Natural killer cell treated with Interleukin-12 subunit alpha and Interleukin-12 subunit beta and Interleukin-15 and Interleukin-18, amount 100 ng/mL, for 72 hours (primary cell): Measurements from ENCODE around the gene ARID5B. TPM values are rescaled to one million over a fixed set of nuclear protein-coding genes. Genes with fewer than 3 reads are reported as not detected.

Experiments used
- ATAC-seq, 2 donors: fragments of 150-1000 bp; cut with Tn5 transposase in 1 of 2; sonication (Bioruptor Pico), chemical (Tn5 transposase) in 1 of 2; 2 replicates each; pipeline ENCODE4 v1.10.0; 2021
- DNase-seq: peaks from one replicate; pipeline ENCODE4 v3.0.0; 2022; ENCODE audit warnings: low spot score
- H3K27ac Mint-ChIP-seq, 2 donors: 1 replicate in 1 of 2; 2 replicates in 1 of 2; pipeline ENCODE4 v1.8.0; 2022; ENCODE audit warnings: mixed read lengths in 2 of 2, mild to moderate bottlenecking in 1 of 2, moderate library complexity in 1 of 2
- H3K27me3 Mint-ChIP-seq, 2 donors: 1 replicate in 1 of 2; 2 replicates in 1 of 2; pipeline ENCODE4 v1.8.0; 2022; ENCODE audit warnings: mixed read lengths in 2 of 2
- H3K36me3 Mint-ChIP-seq: one replicate; pipeline ENCODE4 v1.8.0; 2022; ENCODE audit warnings: mixed read lengths
- H3K4me1 Mint-ChIP-seq, 2 donors: 1 replicate in 1 of 2; 2 replicates in 1 of 2; pipeline ENCODE4 v1.8.0; 2022; ENCODE audit warnings: low read depth in 2 of 2, mixed read lengths in 2 of 2, mild to moderate bottlenecking in 1 of 2
- H3K4me3 Mint-ChIP-seq: one replicate; pipeline ENCODE4 v1.8.0; 2022; ENCODE audit warnings: mixed read lengths
- H3K9me3 Mint-ChIP-seq: 2 replicates; pipeline ENCODE4 v1.8.0; 2022; ENCODE audit warnings: mixed read lengths
- total RNA-seq, 2 donors: library from RNA; stranded (reverse); gene quantifications; one replicate each; pipeline ENCODE4 v1.2.3, GENCODE V29; 2022

Gene ARID5B
- total RNA-seq, 2 donors from 2014 or later, result 46.1 to 51.7 TPM

DNA sequence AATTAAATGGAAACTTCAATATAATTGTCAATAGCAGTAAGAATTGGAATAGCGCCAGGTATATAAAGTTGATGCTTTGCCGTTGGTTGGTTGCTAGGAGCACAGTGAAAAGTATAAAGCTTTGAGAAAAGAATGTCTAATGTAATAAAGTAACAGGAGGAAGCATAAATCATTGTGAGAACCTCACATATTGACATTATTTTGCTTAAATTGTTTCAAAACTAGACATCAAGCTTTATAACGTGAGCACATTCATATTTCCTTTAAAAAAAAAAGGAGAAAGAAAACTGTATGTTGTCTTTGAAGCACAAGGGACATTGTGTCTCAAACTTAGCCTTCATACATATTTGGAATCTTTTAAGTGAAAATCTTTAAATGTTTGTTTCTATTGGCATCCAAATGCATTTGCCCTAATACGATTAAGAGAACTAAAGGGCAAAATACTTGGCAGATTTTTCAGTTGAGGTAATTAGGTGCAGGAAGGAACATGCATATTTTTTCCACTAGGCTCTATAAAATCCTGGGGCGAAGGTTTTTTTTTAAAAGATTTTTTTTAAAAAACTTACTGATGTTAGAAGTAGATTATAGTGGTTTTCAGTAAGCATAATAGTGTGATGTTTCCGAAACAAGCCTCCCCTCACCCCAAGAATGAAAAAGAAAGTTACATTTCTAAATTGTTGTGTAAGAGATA, 92.4 kb downstream of the ARID5B start:
- no peaks in the 10 kb centered on the region for H3K27me3 Mint-ChIP-seq
- ATAC-seq, result no peak
- H3K4me1 Mint-ChIP-seq, result peaks cover 67 to 68% of the 10 kb centered on the region in 2 donors
- H3K36me3 Mint-ChIP-seq, result peaks cover 18% of the 10 kb centered on the region
- H3K9me3 Mint-ChIP-seq, result peaks cover 4% of the 10 kb centered on the region
- no peak for DNase-seq
- H3K4me3 Mint-ChIP-seq, result peak overlapping the region; percentile 86
- peak overlapping the region; percentile 93 to 100 for H3K27ac Mint-ChIP-seq

DNA sequence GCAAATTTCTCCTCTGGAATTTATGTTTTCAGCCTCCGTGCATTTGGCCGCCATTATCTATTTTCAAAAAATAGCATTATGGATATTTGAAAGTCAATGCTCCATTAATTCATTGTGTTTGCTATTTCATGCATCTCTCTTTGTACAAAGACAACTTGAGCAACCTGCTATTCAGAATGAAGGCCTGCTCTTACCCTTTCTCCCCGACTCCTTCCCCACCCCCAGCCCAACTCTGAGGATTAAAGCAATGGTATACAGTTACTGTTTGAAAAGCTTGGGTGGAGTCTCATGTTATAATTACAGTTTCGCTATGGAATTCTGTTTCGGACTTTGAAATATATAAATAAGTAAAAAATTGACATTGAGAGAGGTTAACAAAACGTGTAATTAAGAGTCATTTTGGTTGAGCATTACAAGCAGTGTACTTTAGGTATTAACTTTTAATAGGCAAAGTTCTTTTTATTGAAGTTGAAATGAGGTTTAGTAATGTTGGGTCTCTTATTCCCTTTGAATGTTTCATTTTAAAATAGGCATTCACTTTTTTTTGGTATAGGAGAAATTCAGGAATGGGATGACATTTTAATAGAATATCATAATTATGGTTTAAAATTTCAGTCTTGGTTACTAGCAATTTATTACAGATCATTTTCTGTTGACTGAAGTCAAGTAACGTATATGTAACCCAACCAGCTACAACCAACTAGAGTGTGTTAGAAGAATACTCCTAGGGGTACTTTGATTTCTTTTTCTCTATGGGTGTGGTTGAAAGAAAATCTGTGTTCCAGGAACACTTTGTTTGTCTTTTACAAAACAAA, 93.1 kb downstream of the ARID5B start:
- Mint-ChIP-seq H3K36me3 (peaks cover 23% of the 10 kb centered on the region), H3K9me3 (peaks cover 4% of the 10 kb centered on the region), H3K4me3 (peak overlapping the region; percentile 86), H3K27ac (peak overlapping the region; percentile 93 to 100), H3K4me1 (peaks cover 68 to 70% of the 10 kb centered on the region in 2 donors), H3K27me3 (no peaks in the 10 kb centered on the region)
- DNase-seq, result no peak
- no peak for ATAC-seq

DNA sequence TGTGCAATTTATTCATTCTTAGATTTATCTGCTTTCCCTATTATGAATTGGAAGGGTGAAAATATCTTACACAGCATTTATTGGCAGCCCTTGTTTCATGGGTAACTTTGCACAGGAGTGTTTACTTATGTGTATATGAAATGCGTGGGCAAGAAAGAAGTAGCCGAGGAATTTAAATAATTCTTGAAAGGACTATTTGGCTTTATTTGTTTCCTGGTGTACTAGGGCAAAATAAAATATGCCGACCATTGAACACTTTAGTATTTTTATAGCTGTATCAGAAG, 93.7 kb downstream of the ARID5B start:
- Mint-ChIP-seq H3K4me1 (peaks cover 65 to 69% of the 10 kb centered on the region in 2 donors), H3K36me3 (peaks cover 26% of the 10 kb centered on the region), H3K9me3 (peaks cover 6% of the 10 kb centered on the region), H3K27me3 (no peaks in the 10 kb centered on the region), H3K4me3 (peak overlapping the region; percentile 86), H3K27ac (peak overlapping the region; percentile 93 to 100)
- ATAC-seq (no peak), DNase-seq (no peak)

DNA sequence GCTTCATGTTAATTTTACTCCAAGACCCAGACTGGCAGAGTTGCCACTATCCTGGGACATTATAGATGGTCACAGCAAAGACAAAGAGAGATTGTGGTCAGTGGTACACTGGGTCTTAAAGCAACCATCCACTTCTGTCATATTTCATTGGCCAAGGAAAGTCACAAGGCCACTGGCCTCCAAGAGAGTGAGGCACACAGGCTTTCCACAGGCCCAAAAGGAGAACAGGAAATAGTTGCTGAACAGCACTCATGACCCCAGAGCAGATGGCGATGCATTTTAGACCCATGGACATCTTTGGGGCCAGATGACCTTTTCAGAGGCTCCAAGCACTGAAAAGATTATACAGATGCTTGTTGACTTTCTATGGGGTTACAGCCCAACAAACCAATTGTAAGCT, 97.4 kb downstream of the ARID5B start:
- DNase-seq, result no peak
- H3K9me3 Mint-ChIP-seq, result peaks cover 6% of the 10 kb centered on the region
- no peak for ATAC-seq
- H3K4me1 Mint-ChIP-seq, result peaks cover 48 to 55% of the 10 kb centered on the region in 2 donors
- peaks cover 40% of the 10 kb centered on the region for H3K36me3 Mint-ChIP-seq
- no peak overlapping the region for H3K4me3 Mint-ChIP-seq
- no peaks in the 10 kb centered on the region for H3K27me3 Mint-ChIP-seq
- peak overlapping the region in 1 of 2 donors; percentile 79 for H3K27ac Mint-ChIP-seq

DNA sequence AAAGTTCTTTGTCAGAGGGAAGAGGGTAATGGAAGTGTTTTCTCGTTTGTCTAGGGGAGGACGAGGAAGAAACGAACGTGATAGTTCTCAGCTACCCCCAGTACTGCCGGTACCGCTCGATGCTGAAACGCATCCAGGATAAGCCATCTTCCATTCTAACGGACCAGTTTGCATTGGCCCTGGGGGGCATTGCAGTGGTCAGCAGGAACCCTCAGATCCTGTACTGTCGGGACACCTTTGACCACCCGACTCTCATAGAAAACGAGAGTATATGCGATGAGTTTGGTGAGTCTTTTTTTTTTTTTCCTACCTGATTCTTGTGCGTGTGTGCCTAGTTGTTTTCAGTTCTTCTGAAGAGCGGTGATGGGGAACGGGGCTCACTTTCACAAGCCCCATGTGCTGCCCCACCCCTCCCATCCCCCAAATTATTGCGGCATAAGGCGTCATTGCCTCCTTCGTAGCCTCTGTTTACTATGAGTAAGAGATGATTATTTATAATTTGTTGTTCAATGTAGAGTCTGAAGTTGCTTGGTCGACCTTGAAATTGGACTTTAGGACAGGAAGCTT, 98.6 kb downstream of the ARID5B start:
- ATAC-seq, result no peak
- peak overlapping the region; percentile 78 to 79 for H3K27ac Mint-ChIP-seq
- peaks cover 52 to 60% of the 10 kb centered on the region in 2 donors for H3K4me1 Mint-ChIP-seq
- peaks cover 6% of the 10 kb centered on the region for H3K9me3 Mint-ChIP-seq
- no peak for DNase-seq
- H3K4me3 Mint-ChIP-seq, result no peak overlapping the region
- H3K27me3 Mint-ChIP-seq, result no peaks in the 10 kb centered on the region
- H3K36me3 Mint-ChIP-seq, result peaks cover 45% of the 10 kb centered on the region

- DNase-seq (no peak), ATAC-seq (peak in 1 of 2 donors; percentile 38)
- peaks cover 6% of the 10 kb centered on the region for H3K9me3 Mint-ChIP-seq
- H3K36me3 Mint-ChIP-seq, result peaks cover 49% of the 10 kb centered on the region
- H3K27me3 Mint-ChIP-seq, result no peaks in the 10 kb centered on the region
- H3K4me3 Mint-ChIP-seq, result no peak overlapping the region
- peaks cover 54 to 63% of the 10 kb centered on the region in 2 donors for H3K4me1 Mint-ChIP-seq
- H3K27ac Mint-ChIP-seq, result peak overlapping the region; percentile 78 to 79
Observed at GRCh38 chr10:62000726-62001125, 99.2 kb downstream of the ARID5B start.

DNA sequence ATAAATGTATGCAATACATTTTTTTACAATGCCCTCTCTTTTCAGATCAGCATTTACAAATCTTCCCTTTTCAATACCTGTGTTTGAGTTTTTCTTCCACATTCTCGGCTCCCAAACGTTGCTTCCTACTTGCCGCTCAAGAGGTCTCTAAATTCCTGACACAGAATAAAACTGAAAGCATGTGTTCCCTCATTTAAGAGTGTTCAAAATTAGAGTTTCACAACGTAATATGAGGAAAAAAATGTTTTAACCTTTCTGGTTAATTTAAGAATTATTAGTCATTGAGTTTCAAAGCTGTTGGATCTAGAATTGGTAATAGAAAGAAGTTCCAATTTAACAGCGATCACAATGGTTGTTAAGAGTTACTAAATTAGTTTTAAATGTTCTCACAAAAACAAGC, 100.4 kb downstream of the ARID5B start:
- ATAC-seq (no peak), DNase-seq (no peak)
- peak overlapping the region; percentile 70 for H3K4me3 Mint-ChIP-seq
- no peaks in the 10 kb centered on the region for H3K27me3 Mint-ChIP-seq
- H3K27ac Mint-ChIP-seq, result peak overlapping the region; percentile 78 to 79
- H3K36me3 Mint-ChIP-seq, result peaks cover 46% of the 10 kb centered on the region
- H3K9me3 Mint-ChIP-seq, result peaks cover 6% of the 10 kb centered on the region
- peaks cover 58 to 64% of the 10 kb centered on the region in 2 donors for H3K4me1 Mint-ChIP-seq

GRCh38 chr10:62002753-62003152, 101.3 kb downstream of the ARID5B start:
- Mint-ChIP-seq H3K36me3 (peaks cover 42% of the 10 kb centered on the region), H3K27me3 (no peaks in the 10 kb centered on the region), H3K4me1 (peaks cover 56 to 68% of the 10 kb centered on the region in 2 donors), H3K4me3 (no peak overlapping the region), H3K9me3 (peaks cover 3% of the 10 kb centered on the region), H3K27ac (peak overlapping the region; percentile 78 to 79)
- ATAC-seq (no peak), DNase-seq (no peak)

DNA sequence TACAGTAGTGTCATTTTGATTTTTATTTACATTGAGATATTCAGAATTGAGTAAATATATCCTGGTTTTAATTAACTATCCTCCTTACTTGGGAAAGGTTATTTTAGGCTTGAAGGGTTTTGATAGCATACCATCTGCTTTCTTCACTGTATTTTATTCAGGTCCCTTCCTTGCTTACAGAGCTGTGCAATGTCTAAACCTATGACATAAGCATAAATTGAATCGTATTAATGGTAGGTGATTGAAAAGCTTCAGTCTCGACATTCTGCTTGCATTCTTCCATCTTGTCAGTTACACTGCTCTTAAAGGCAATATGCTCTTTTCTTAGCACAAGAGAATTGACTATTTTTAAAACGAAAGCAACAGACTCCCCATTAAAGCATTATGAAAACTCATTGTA, 102.5 kb downstream of the ARID5B start:
- DNase-seq, result no peak
- Mint-ChIP-seq H3K4me3 (no peak overlapping the region), H3K27ac (peak overlapping the region in 1 of 2 donors; percentile 88), H3K36me3 (peaks cover 36% of the 10 kb centered on the region), H3K9me3 (peaks cover 3% of the 10 kb centered on the region), H3K4me1 (peaks cover 50 to 71% of the 10 kb centered on the region in 2 donors), H3K27me3 (no peaks in the 10 kb centered on the region)
- no peak for ATAC-seq

GRCh38 chr10:62005281-62005680, 103.8 kb downstream of the ARID5B start:
- H3K4me1 Mint-ChIP-seq, result peaks cover 47 to 68% of the 10 kb centered on the region in 2 donors
- peak overlapping the region; percentile 19 to 88 for H3K27ac Mint-ChIP-seq
- DNase-seq (no peak), ATAC-seq (no peak)
- H3K27me3 Mint-ChIP-seq, result no peaks in the 10 kb centered on the region
- peaks cover 30% of the 10 kb centered on the region for H3K36me3 Mint-ChIP-seq
- no peaks in the 10 kb centered on the region for H3K9me3 Mint-ChIP-seq
- H3K4me3 Mint-ChIP-seq, result no peak overlapping the region

DNA sequence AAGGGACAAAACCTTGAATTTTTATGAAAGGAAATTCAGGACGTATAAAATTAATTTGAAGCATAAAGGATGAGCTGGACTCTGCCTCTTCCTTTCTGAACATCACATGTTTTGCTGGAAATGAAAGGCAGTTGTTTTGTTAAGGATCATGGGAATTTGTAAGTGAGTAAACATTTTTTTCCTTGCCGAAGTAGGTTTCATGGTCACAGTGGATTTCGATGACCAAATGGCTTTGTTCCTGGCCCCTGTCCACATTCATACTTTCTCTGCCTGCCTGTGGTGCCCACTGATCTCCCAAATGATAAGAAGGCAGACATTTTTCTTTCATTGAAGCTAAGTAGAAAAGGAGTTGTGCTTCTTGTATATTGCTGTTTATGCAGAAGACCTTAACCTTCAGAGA, 104.2 kb downstream of the ARID5B start:
- Mint-ChIP-seq H3K36me3 (peaks cover 26% of the 10 kb centered on the region), H3K27me3 (no peaks in the 10 kb centered on the region), H3K27ac (peak overlapping the region; percentile 19 to 88), H3K9me3 (no peaks in the 10 kb centered on the region), H3K4me1 (peaks cover 46 to 68% of the 10 kb centered on the region in 2 donors), H3K4me3 (no peak overlapping the region)
- no peak for ATAC-seq
- DNase-seq, result no peak

GRCh38 chr10:62007145-62007544, 105.6 kb downstream of the ARID5B start:
- peak overlapping the region; percentile 11 to 35 for H3K27ac Mint-ChIP-seq
- no peaks in the 10 kb centered on the region for H3K9me3 Mint-ChIP-seq
- DNase-seq, result no peak
- H3K36me3 Mint-ChIP-seq, result peaks cover 12% of the 10 kb centered on the region
- H3K4me3 Mint-ChIP-seq, result no peak overlapping the region
- ATAC-seq, result no peak
- peaks cover 50 to 60% of the 10 kb centered on the region in 2 donors for H3K4me1 Mint-ChIP-seq
- H3K27me3 Mint-ChIP-seq, result no peaks in the 10 kb centered on the region

DNA sequence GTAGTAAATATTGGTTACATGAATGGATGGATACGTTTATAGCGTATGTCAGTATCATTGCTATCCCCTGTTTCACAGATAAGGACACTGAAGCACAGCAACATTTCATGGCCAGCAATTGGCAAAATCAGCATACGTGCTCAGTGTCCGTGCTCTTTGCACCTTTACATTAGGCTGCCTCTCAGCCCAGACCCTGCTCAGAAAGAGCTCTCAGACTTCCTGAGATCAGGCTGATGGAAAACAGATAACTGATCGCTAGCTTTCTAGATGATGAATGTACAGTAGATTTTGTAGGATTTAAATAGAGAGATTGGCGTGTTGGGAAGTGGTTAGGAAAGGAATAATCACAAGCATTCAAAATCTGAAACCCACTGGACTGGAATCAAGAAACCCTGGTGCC, 106.7 kb downstream of the ARID5B start:
- peak overlapping the region; percentile 11 to 58 for H3K27ac Mint-ChIP-seq
- no peak for DNase-seq
- H3K27me3 Mint-ChIP-seq, result no peaks in the 10 kb centered on the region
- peaks cover 49 to 55% of the 10 kb centered on the region in 2 donors for H3K4me1 Mint-ChIP-seq
- ATAC-seq, result no peak
- H3K9me3 Mint-ChIP-seq, result no peaks in the 10 kb centered on the region
- no peak overlapping the region for H3K4me3 Mint-ChIP-seq
- H3K36me3 Mint-ChIP-seq, result peaks cover 12% of the 10 kb centered on the region

DNA sequence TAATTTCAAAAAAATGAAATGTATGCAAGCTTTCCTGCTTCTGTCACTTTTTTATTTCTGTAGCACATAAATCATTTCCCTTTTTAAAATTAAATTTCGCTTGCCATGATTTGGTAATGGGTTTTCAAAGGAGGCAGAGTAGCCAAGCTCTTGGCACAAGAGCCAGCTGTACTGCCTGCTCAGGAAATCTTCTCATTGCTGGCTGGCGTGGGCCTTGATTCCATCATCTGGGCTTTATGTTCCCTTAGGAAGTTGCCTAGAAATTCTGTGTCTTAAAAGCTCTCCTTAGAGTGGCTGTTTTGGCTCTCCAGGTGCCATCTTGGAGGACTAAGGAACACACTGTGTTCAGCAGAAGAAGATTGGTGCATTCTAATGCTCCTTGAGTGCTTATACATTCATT, 107.4 kb downstream of the ARID5B start:
- ATAC-seq (no peak), DNase-seq (no peak)
- no peaks in the 10 kb centered on the region for H3K27me3 Mint-ChIP-seq
- peaks cover 12% of the 10 kb centered on the region for H3K36me3 Mint-ChIP-seq
- peaks cover 50 to 54% of the 10 kb centered on the region in 2 donors for H3K4me1 Mint-ChIP-seq
- no peaks in the 10 kb centered on the region for H3K9me3 Mint-ChIP-seq
- peak overlapping the region in 1 of 2 donors; percentile 58 for H3K27ac Mint-ChIP-seq
- no peak overlapping the region for H3K4me3 Mint-ChIP-seq
